Panc1 (cell line): ENCODE measurements around the gene RAI1. TPM values are rescaled to one million over a fixed set of nuclear protein-coding genes. Genes with fewer than 3 reads are reported as not detected.
A peak's percentile ranks its signal among the peaks of the same experiment; 100 is the strongest.

ENCODE experiments used
- ATAC-seq: fragments of 200-7000 bp; cut with Tn5 transposase; 2 replicates; pipeline ENCODE4 v1.9.1; 2020; ENCODE audit warnings: mild to moderate bottlenecking, moderate library complexity
- BruUV-seq: library from RNA; stranded (reverse); fragments of 400-500 nt; replicated peaks from 2 replicates; lab custom pipeline; 2021; lab: Mats Ljungman, UMichigan
- CTCF ChIA-PET: fragments of 300-600 bp; sonication (Branson Sonifier 250); formaldehyde crosslinking; loops from one replicate; lab custom pipeline; 2022; ENCODE audit warnings: antibody characterized with exemption; lab: Charles Lee
- POLR2A ChIA-PET: fragments of 300-600 bp; sonication (Branson Sonifier 250); formaldehyde crosslinking; loops from one replicate; lab custom pipeline; 2022; ENCODE audit warnings: antibody characterized with exemption; lab: Charles Lee
- DNase-seq: peaks from one replicate; pipeline ENCODE4 v3.0.0-alpha.2; 2010; ENCODE audit warnings: low read depth, low spot score
- H3K27ac ChIP-seq: 2 replicates; pipeline ENCODE4 v1.5.1; 2011; ENCODE audit warnings: mild to moderate bottlenecking, low read length, inconsistent platforms
- H3K27me3 ChIP-seq: fragments of 200-500 bp; sonication (Bioruptor generic); 2 replicates; pipeline ENCODE4 v1.6.0; 2014; ENCODE audit warnings: low read length, inconsistent platforms; ENCODE audit not compliant: control insufficient read depth, insufficient read depth
- H3K36me3 ChIP-seq: fragments of 200-500 bp; sonication (Bioruptor generic); 2 replicates; pipeline ENCODE4 v1.5.1; 2014; ENCODE audit warnings: inconsistent platforms, mild to moderate bottlenecking, low read length, moderate library complexity; ENCODE audit not compliant: control insufficient read depth, insufficient read depth
- H3K4me1 ChIP-seq: 2 replicates; pipeline ENCODE4 v1.5.1; 2011; ENCODE audit warnings: inconsistent platforms, mild to moderate bottlenecking, low read length, moderate library complexity; ENCODE audit not compliant: control insufficient read depth, insufficient read depth
- H3K4me3 ChIP-seq, 2 experiments: 2 replicates each; pipeline ENCODE4 v1.5.1; 2011 to 2012; ENCODE audit warnings: low read depth in 2 of 2, low read length in 2 of 2, mild to moderate bottlenecking in 2 of 2, inconsistent platforms in 1 of 2, moderate library complexity in 1 of 2
- H3K9me3 ChIP-seq: fragments of 200-500 bp; sonication (Bioruptor generic); 2 replicates; pipeline ENCODE4 v1.5.1; 2014; ENCODE audit warnings: low read depth, mild to moderate bottlenecking, inconsistent platforms, low read length, moderate library complexity; ENCODE audit not compliant: control insufficient read depth, insufficient read depth
- CTCF ChIP-seq: fragments of 450-650 bp; IDR thresholded peaks from 2 replicates; pipeline ENCODE4 v1.5.1; 2017; ENCODE audit warnings: mild to moderate bottlenecking
- POLR2AphosphoS5 ChIP-seq: IDR thresholded peaks from 2 replicates; pipeline ENCODE4 v1.6.1; 2012; ENCODE audit warnings: mild to moderate bottlenecking, low read depth, low read length, moderate library complexity
- REST ChIP-seq, 2 experiments: IDR thresholded peaks; 2 replicates each; pipeline ENCODE4 v1.6.1; 2011 to 2012; ENCODE audit warnings: low read depth in 2 of 2, control low read depth in 1 of 2, low read length in 1 of 2, mild to moderate bottlenecking in 1 of 2, moderate library complexity in 1 of 2; ENCODE audit not compliant: insufficient read depth in 1 of 2
- SIN3A ChIP-seq: IDR thresholded peaks from 2 replicates; pipeline ENCODE4 v1.6.1; 2012; ENCODE audit warnings: low read depth, mild to moderate bottlenecking, low read length, moderate library complexity, borderline replicate concordance; ENCODE audit not compliant: insufficient read depth
- TCF7L2 ChIP-seq: IDR thresholded peaks from 2 replicates; pipeline ENCODE4 v1.6.1; 2011; ENCODE audit warnings: mild to moderate bottlenecking, low read depth, low read length, inconsistent platforms
- in situ Hi-C: cut with HindIII; loops from 2 replicates; pipeline ENCODE4 v1.10.0; 2016; ENCODE audit warnings: low sequenced_read_pairs, low pct_unique_long_range_greater_than_20kb
- intact Hi-C: fragments of 100-400 bp; cut with micrococcal nuclease; formaldehyde crosslinking; loops from one replicate; pipeline ENCODE4 v1.10.0; 2022; ENCODE audit not compliant: unreplicated experiment
- total RNA-seq: library from RNA; stranded (reverse); gene quantifications from one replicate; pipeline ENCODE4 v1.2.1, GENCODE V29; 2021; ENCODE audit not compliant: unreplicated experiment

RAI1 gene
- total RNA-seq, 1 experiment from 2014 or later = 51.0 TPM

- Histone ChIP-seq H3K4me1 (peaks cover 67% of the 10 kb centered on the region), H3K36me3 (no peaks in the 10 kb centered on the region; the same call in none of the 2 replicates)
- no peak for DNase-seq
Measured at GRCh38 chr17:17819561-17819995, 138.3 kb downstream of the RAI1 start.

GRCh38 chr17:17820046-17820445 lies 138.8 kb downstream of the RAI1 start:
- Histone ChIP-seq H3K27ac (peak overlapping the region; percentile 39; the same call in 1 of the 2 replicates), H3K4me3 (no peak overlapping the region), H3K36me3 (no peaks in the 10 kb centered on the region; the same call in none of the 2 replicates), H3K9me3 (no peaks in the 10 kb centered on the region), H3K4me1 (peaks cover 69% of the 10 kb centered on the region), H3K27me3 (no peaks in the 10 kb centered on the region)
- ChIA-PET CTCF (no interaction called here), POLR2A (interaction anchor here (0.6 to 1.2 kb wide), 2 partner anchors 16 to 410 kb away, joined by 3 read pairs; no protein-coding TSS in a partner anchor)
- TF ChIP-seq TCF7L2 (no peak), REST (IDR thresholded peaks at IDR 0.05; ENCODE audit: insufficient read depth in 1 of 2, low read depth in 2 of 2, low read length in 1 of 2) (no peak), CTCF (no peak), SIN3A (no peak), POLR2AphosphoS5 (no peak)
- BruUV-seq = no TSS peak
- intact Hi-C loops (loop anchor here (10.0 kb wide), 1 partner anchor 215 kb away; the partner anchor contains the start of genes ATPAF2 and GID4), in situ Hi-C loops (no loop called here)
- ATAC-seq (no peak), DNase-seq (no peak)

More at GRCh38 chr17:17819561-17819995, 138.3 kb downstream of the RAI1 start:
- TF ChIP-seq SIN3A (no peak), CTCF (no peak), TCF7L2 (no peak), REST (IDR thresholded peaks at IDR 0.05; ENCODE audit: insufficient read depth in 1 of 2, low read depth in 2 of 2, low read length in 1 of 2) (no peak), POLR2AphosphoS5 (no peak)
- H3K27ac ChIP-seq = peak overlapping the region; percentile 39; the same call in 1 of the 2 replicates
- ChIA-PET CTCF (no interaction called here), POLR2A (no interaction called here)
- no TSS peak for BruUV-seq
- no peaks in the 10 kb centered on the region for H3K9me3 ChIP-seq
- intact Hi-C loops = no loop called here
- in situ Hi-C loops = no loop called here
- H3K27me3 ChIP-seq = no peaks in the 10 kb centered on the region
- peak; percentile 13; the same call in 1 of the 2 replicates for ATAC-seq
- no peak overlapping the region for H3K4me3 ChIP-seq
